Breast epithelium (tissue), 4 donors: ENCODE results near the gene TUBB2B. TPM values are rescaled to one million over a fixed set of nuclear protein-coding genes. Genes with fewer than 3 reads are reported as not detected.

Experiments used
- DNase-seq, 2 donors: peaks; one replicate each; pipeline ENCODE4 v3.0.0-alpha.2; 2019; ENCODE audit warnings: low spot score in 2 of 2
- H3K27ac ChIP-seq, 2 donors: fragments of 200-600 bp; sonication (generic) in 1 of 2; one replicate each; pipeline ENCODE4 v1.5.1; 2016 to 2019; ENCODE audit warnings: mild to moderate bottlenecking in 1 of 2
- H3K27me3 ChIP-seq, 2 donors: fragments of 200-600 bp; sonication (generic) in 1 of 2; one replicate each; pipeline versions ENCODE4 v1.5.1 to v1.6.0; 2017 to 2019; ENCODE audit warnings: control low read depth in 1 of 2, mild to moderate bottlenecking in 1 of 2
- H3K36me3 ChIP-seq: fragments of 200-600 bp; one replicate; pipeline ENCODE4 v1.5.1; 2019
- H3K4me1 ChIP-seq, 2 donors: fragments of 200-600 bp; sonication (generic); one replicate each; pipeline ENCODE4 v1.5.1; 2016 to 2019; ENCODE audit warnings: control low read depth in 1 of 2
- H3K4me3 ChIP-seq, 3 donors: fragments of 200-600 bp; sonication (generic); 1 replicate in 2 of 3; 2 replicates in 1 of 3; pipeline ENCODE4 v1.5.1; 2016 to 2019; ENCODE audit warnings: mild to moderate bottlenecking in 3 of 3, moderate library complexity in 2 of 3
- H3K9me3 ChIP-seq, 2 donors: fragments of 200-600 bp; sonication (generic) in 1 of 2; one replicate each; pipeline ENCODE4 v1.5.1; 2016 to 2019; ENCODE audit warnings: control low read depth in 1 of 2
- POLR2A ChIP-seq: fragments of 450-650 bp; IDR thresholded peaks from one replicate; pipeline ENCODE4 v1.6.1; 2016; ENCODE audit warnings: antibody characterized with exemption, mild to moderate bottlenecking, moderate library complexity
- POLR2AphosphoS5 ChIP-seq, 3 donors: sonication (generic); formaldehyde crosslinking; IDR thresholded peaks; one replicate each; pipeline ENCODE4 v1.6.1; 2017; ENCODE audit warnings: antibody characterized with exemption in 3 of 3
- intact Hi-C: fragments of 100-400 bp; cut with DNase I; formaldehyde crosslinking; loops from one replicate; pipeline ENCODE4 v1.15.1; 2023; ENCODE audit warnings: low total_unique reads
- total RNA-seq, 3 donors: library from RNA; depleted of rRNA; stranded (reverse); fragments of >200 nt; gene quantifications; one replicate each; pipeline ENCODE4 v1.1.0, GENCODE V29; 2016
- TF ChIP-seq, protein P1 (sequence below), 3 donors: fragments of 450-650 bp; IDR thresholded peaks; one replicate each; pipeline ENCODE4 v1.5.1; 2016 to 2017; ENCODE audit warnings: antibody characterized with exemption in 3 of 3, mild to moderate bottlenecking in 3 of 3, moderate library complexity in 3 of 3

The TUBB2B gene
- total RNA-seq, 3 donors from 2014 or later, result 4.2 to 7.5 (median 7.3) TPM

DNA sequence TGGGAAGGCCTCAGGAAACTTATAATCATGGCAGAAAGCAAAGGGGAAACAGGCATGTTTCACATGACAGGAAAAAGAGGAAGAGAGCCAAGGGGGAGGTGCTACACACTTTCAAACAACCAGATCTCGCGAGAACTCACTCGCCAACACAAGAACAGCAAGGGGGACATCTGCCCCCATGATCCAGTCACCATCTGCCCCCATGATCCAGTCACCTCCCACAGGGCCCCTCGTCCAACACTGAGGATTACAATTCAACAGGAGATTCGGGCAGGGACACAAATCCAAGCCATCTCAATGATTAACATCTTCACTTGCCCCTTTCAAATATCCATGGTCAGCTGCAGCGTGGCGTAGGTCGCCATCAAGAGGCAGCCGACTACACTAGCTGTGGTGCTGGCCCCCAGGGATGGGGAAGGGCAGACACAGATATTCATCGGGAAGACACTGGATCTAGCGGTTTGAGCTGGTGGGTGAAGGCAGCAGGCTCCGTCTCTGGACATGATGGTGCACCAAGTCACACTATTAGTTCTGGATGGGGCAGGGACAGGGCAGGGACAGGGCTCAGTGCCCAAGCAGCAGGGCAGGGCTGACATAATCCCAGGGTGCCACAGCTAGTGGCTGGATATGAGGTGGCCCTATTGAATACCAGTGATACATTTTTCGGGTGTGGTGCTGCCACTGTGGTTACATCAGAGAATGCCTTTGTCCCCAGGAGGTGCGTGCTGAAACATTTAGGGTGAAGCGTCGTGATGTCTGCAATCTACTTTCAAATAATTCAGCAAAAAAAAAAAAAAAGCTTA lies 31.6 kb downstream of the TUBB2B start:
- no peak overlapping the region for H3K4me3 ChIP-seq
- H3K27me3 ChIP-seq, result no peaks in the 10 kb centered on the region
- H3K9me3 ChIP-seq, result no peaks in the 10 kb centered on the region
- DNase-seq, result no peak
- no peak overlapping the region for H3K27ac ChIP-seq
- intact Hi-C loops, result loop anchor here (2.0 kb wide), 1 partner anchor 73 kb away; no protein-coding TSS in a partner anchor
- H3K4me1 ChIP-seq, result no peaks in the 10 kb centered on the region
- no peaks in the 10 kb centered on the region for H3K36me3 ChIP-seq
- TF ChIP-seq POLR2A (no peak), POLR2AphosphoS5 (IDR thresholded peaks at IDR 0.05) (no peak)
- TF ChIP-seq, protein P1, sequence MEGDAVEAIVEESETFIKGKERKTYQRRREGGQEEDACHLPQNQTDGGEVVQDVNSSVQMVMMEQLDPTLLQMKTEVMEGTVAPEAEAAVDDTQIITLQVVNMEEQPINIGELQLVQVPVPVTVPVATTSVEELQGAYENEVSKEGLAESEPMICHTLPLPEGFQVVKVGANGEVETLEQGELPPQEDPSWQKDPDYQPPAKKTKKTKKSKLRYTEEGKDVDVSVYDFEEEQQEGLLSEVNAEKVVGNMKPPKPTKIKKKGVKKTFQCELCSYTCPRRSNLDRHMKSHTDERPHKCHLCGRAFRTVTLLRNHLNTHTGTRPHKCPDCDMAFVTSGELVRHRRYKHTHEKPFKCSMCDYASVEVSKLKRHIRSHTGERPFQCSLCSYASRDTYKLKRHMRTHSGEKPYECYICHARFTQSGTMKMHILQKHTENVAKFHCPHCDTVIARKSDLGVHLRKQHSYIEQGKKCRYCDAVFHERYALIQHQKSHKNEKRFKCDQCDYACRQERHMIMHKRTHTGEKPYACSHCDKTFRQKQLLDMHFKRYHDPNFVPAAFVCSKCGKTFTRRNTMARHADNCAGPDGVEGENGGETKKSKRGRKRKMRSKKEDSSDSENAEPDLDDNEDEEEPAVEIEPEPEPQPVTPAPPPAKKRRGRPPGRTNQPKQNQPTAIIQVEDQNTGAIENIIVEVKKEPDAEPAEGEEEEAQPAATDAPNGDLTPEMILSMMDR (IDR thresholded peaks at IDR 0.05), result no peak

DNA sequence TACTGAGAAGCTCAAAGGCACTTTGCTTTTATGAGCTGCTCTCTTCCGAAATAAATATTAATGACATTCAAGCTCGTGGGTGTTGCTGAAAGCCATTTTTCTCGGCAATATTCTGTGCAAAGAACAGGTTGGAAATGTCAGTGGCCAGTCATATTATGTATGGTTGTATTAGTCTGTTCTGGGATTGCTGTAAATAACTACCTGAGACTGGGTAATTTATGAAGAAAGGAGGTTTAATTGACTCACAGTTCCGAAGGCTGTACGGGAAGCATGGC lies 32.1 kb downstream of the TUBB2B start:
- no peaks in the 10 kb centered on the region for H3K36me3 ChIP-seq
- TF ChIP-seq POLR2AphosphoS5 (IDR thresholded peaks at IDR 0.05) (no peak), POLR2A (no peak)
- TF ChIP-seq, protein P1 (IDR thresholded peaks at IDR 0.05), result no peak
- H3K9me3 ChIP-seq, result no peaks in the 10 kb centered on the region
- H3K4me3 ChIP-seq, result no peak overlapping the region
- DNase-seq, result no peak
- no peak overlapping the region for H3K27ac ChIP-seq
- no peaks in the 10 kb centered on the region for H3K27me3 ChIP-seq
- intact Hi-C loops, result no loop called here
- no peaks in the 10 kb centered on the region for H3K4me1 ChIP-seq

DNA sequence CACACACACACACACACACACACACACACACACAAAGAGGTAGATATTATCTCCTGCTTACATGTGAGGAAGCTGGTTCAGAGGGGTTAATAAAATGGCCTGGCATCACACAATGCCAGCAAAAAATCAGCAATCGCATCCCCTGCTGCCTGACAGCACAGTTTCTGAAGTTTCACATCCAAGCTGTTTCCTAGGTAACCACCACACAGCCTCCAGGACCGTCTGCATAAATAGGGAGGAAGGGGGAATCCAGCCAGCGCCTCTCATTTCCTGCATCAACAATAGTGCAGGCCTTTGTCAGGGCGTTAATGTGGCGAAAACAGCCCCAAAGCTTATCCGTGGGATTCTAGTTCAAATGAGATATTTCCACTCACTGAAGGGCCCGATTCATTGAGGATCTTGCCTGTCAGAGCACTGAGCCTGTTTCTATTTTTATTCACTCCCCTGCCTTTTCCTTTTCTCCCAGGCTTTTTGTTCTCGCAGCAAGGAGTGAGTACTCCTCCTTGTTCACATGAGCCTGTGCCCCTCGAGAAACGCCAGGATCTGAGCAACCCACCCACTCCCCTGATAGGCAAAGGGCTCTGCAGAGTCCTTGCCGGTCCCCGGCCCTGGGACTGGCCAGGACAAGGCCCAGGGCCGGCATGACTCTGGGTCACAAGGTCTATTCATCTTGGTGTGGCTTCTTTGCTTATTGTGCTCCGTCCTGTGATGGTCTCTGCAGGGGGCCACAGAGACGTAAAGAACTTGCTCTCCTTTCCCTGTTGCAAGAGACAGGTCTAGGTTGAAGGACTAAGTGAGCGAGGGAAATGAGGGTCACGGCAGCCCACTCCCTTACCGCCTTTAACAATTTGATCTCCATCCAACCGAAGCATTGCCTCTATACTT lies 32.7 kb downstream of the TUBB2B start:
- no peaks in the 10 kb centered on the region for H3K27me3 ChIP-seq
- TF ChIP-seq, protein P1 (IDR thresholded peaks at IDR 0.05), result no peak
- no peak for TF ChIP-seq POLR2A
- TF ChIP-seq POLR2AphosphoS5 (IDR thresholded peaks at IDR 0.05), result no peak
- intact Hi-C loops, result loop anchor here (5.0 kb wide), 1 partner anchor 1023 kb away; no protein-coding TSS in a partner anchor
- H3K36me3 ChIP-seq, result no peaks in the 10 kb centered on the region
- H3K27ac ChIP-seq, result no peak overlapping the region
- H3K4me1 ChIP-seq, result no peaks in the 10 kb centered on the region
- DNase-seq, result no peak
- H3K9me3 ChIP-seq, result no peaks in the 10 kb centered on the region
- no peak overlapping the region for H3K4me3 ChIP-seq

DNA sequence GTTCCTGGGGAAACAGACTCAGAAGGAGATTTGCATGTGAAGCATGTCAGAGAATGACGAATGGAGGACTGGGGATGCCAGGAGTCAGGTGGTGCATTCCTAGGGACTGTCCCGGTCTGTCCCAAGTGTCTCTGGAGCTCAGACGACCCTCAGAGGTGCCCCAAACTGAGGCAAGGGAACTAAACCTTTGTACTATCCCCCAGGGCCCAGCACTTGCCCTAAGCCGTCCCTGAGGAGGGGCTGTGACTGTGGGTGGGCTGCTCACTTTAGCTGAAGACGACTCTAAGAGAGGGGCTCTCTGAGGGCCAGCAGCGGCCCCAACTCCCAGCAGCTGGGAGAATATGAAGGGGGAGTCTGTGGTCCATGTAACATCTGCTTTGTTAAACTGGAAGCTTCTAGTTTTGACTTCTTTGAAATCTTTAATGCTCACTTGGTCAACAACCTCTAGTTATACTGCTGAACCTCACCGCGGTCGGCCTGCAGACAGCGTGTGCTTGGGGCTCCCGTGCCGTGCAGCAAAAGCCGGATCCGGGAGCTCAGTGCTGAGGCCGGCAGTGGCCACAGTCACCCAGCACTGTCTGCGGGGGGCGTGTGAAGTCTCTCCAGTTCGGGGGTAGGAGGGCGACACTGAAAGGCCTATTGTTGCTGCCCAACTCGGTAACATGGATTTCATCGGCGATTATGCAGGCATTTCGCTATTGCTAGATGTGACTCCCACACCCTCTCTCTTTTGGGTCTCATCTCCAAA lies 34.2 kb downstream of the TUBB2B start:
- Histone ChIP-seq H3K9me3 (no peaks in the 10 kb centered on the region), H3K4me1 (no peaks in the 10 kb centered on the region), H3K27me3 (no peaks in the 10 kb centered on the region), H3K27ac (no peak overlapping the region), H3K36me3 (no peaks in the 10 kb centered on the region), H3K4me3 (no peak overlapping the region)
- no peak for DNase-seq
- TF ChIP-seq, protein P1 (IDR thresholded peaks at IDR 0.05), result no peak
- TF ChIP-seq POLR2A (no peak), POLR2AphosphoS5 (IDR thresholded peaks at IDR 0.05) (no peak)
- intact Hi-C loops, result loop anchor here (5.0 kb wide), 1 partner anchor 1024 kb away; no protein-coding TSS in a partner anchor
